Liver (tissue), 3 donors: Measurements from ENCODE around the gene GGTLC1.

Experiments used
- GABPA ChIP-seq, 2 donors: IDR thresholded peaks in 1 of 2; conservative IDR thresholded peaks in 1 of 2; 2 replicates each; pipeline ENCODE4 v1.6.1; 2016; ENCODE audit warnings: antibody characterized with exemption in 2 of 2, mild to moderate bottlenecking in 1 of 2, moderate library complexity in 1 of 2
- HNF4A ChIP-seq, 2 donors: conservative IDR thresholded peaks; 2 replicates each; pipeline ENCODE4 v1.6.1; 2016; ENCODE audit warnings: antibody characterized with exemption in 2 of 2, mild to moderate bottlenecking in 2 of 2
- MAX ChIP-seq: IDR thresholded peaks from 2 replicates; pipeline ENCODE4 v1.6.1; 2016; ENCODE audit warnings: antibody characterized with exemption
- REST ChIP-seq: IDR thresholded peaks from 2 replicates; pipeline ENCODE4 v1.6.1; 2016; ENCODE audit warnings: antibody characterized with exemption, mild to moderate bottlenecking
- TAF1 ChIP-seq: conservative IDR thresholded peaks from 2 replicates; pipeline ENCODE4 v1.6.1; 2016; ENCODE audit warnings: antibody characterized with exemption, mild to moderate bottlenecking
- YY1 ChIP-seq: IDR thresholded peaks from 2 replicates; pipeline ENCODE4 v1.6.1; 2016; ENCODE audit warnings: antibody characterized with exemption, mild to moderate bottlenecking
- TF ChIP-seq, protein P1 (sequence below): fragments of 150-350 bp; IDR thresholded peaks from 2 replicates; pipeline ENCODE4 v1.5.1; 2017; ENCODE audit warnings: improper control_type of control experiment, low read depth, low read length; ENCODE audit not compliant: missing input control
- TF ChIP-seq, protein P2 (sequence below): IDR thresholded peaks from 2 replicates; pipeline ENCODE4 v1.6.1; 2016; ENCODE audit warnings: antibody characterized with exemption
- TF ChIP-seq, protein P3 (sequence below): IDR thresholded peaks from 2 replicates; pipeline ENCODE4 v1.6.1; 2016; ENCODE audit warnings: antibody characterized with exemption
- donor health status: healthy.
- donor health status: healthy.

GRCh38 chr20:23995905-23996666, 7.5 kb upstream of the GGTLC1 start:
- TF ChIP-seq REST (no peak), TAF1 (no peak), YY1 (no peak), GABPA (IDR thresholded peaks at IDR 0.05 in 1 of 2, conservative IDR thresholded peaks at IDR 0.05 in 1 of 2) (no peak), MAX (no peak), HNF4A (conservative IDR thresholded peaks at IDR 0.05) (no peak)
- TF ChIP-seq, protein P1, sequence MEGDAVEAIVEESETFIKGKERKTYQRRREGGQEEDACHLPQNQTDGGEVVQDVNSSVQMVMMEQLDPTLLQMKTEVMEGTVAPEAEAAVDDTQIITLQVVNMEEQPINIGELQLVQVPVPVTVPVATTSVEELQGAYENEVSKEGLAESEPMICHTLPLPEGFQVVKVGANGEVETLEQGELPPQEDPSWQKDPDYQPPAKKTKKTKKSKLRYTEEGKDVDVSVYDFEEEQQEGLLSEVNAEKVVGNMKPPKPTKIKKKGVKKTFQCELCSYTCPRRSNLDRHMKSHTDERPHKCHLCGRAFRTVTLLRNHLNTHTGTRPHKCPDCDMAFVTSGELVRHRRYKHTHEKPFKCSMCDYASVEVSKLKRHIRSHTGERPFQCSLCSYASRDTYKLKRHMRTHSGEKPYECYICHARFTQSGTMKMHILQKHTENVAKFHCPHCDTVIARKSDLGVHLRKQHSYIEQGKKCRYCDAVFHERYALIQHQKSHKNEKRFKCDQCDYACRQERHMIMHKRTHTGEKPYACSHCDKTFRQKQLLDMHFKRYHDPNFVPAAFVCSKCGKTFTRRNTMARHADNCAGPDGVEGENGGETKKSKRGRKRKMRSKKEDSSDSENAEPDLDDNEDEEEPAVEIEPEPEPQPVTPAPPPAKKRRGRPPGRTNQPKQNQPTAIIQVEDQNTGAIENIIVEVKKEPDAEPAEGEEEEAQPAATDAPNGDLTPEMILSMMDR: peak; percentile 87
- TF ChIP-seq, protein P2, sequence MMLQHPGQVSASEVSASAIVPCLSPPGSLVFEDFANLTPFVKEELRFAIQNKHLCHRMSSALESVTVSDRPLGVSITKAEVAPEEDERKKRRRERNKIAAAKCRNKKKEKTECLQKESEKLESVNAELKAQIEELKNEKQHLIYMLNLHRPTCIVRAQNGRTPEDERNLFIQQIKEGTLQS: no peak
- TF ChIP-seq, protein P3, sequence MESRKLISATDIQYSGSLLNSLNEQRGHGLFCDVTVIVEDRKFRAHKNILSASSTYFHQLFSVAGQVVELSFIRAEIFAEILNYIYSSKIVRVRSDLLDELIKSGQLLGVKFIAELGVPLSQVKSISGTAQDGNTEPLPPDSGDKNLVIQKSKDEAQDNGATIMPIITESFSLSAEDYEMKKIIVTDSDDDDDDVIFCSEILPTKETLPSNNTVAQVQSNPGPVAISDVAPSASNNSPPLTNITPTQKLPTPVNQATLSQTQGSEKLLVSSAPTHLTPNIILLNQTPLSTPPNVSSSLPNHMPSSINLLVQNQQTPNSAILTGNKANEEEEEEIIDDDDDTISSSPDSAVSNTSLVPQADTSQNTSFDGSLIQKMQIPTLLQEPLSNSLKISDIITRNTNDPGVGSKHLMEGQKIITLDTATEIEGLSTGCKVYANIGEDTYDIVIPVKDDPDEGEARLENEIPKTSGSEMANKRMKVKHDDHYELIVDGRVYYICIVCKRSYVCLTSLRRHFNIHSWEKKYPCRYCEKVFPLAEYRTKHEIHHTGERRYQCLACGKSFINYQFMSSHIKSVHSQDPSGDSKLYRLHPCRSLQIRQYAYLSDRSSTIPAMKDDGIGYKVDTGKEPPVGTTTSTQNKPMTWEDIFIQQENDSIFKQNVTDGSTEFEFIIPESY: no peak
